Measurements from ENCODE around the gene IER5L.
A peak's percentile ranks its signal among the peaks of the same experiment; 100 is the strongest.
"Not testable (repeated sequence)": the region's sequence is repeated elsewhere in the genome, so short reads cannot be mapped to it uniquely, and the experiment has no call there.

The IER5L gene

GRCh38 chr9:129137292-129138143, 40.5 kb downstream of the IER5L start:
- Histone ChIP-seq H3K36me3 (ENCODE audit: control insufficient read depth, insufficient read depth, low read length) (peaks cover 58% of the 10 kb centered on the region), H3K27ac (ENCODE audit: low read depth, low read length) (no peak overlapping the region)

GRCh38 chr9:129136446-129137035, 41.5 kb downstream of the IER5L start:
- Histone ChIP-seq H3K9me3 (ENCODE audit: control insufficient read depth, insufficient read depth, low read length) (no peaks in the 10 kb centered on the region), H3K27ac (ENCODE audit: low read depth, low read length) (no peak overlapping the region), H3K36me3 (ENCODE audit: control insufficient read depth, insufficient read depth, low read length) (peaks cover 56% of the 10 kb centered on the region), H3K4me3 (ENCODE audit: low read depth, low read length) (no peak overlapping the region), H3K27me3 (ENCODE audit: control insufficient read depth, insufficient read depth, low read length) (no peaks in the 10 kb centered on the region), H3K9ac (ENCODE audit: low read depth, low read length) (no peak overlapping the region), H3K4me1 (ENCODE audit: control insufficient read depth, insufficient read depth, low read length) (peaks cover 21% of the 10 kb centered on the region)

More at GRCh38 chr9:129137292-129138143, 40.5 kb downstream of the IER5L start:
- Histone ChIP-seq H3K4me1 (ENCODE audit: control insufficient read depth, insufficient read depth, low read length) (peaks cover 29% of the 10 kb centered on the region), H3K9ac (ENCODE audit: low read depth, low read length) (no peak overlapping the region), H3K9me3 (ENCODE audit: control insufficient read depth, insufficient read depth, low read length) (no peaks in the 10 kb centered on the region), H3K4me3 (ENCODE audit: low read depth, low read length) (no peak overlapping the region), H3K27me3 (ENCODE audit: control insufficient read depth, insufficient read depth, low read length) (no peaks in the 10 kb centered on the region)

GRCh38 chr9:129135476-129135875, 42.6 kb downstream of the IER5L start:
- peaks cover 62% of the 10 kb centered on the region for H3K36me3 ChIP-seq (ENCODE audit: control insufficient read depth, insufficient read depth, low read length)
- H3K27ac ChIP-seq (ENCODE audit: low read depth, low read length) = no peak overlapping the region
- H3K9me3 ChIP-seq (ENCODE audit: control insufficient read depth, insufficient read depth, low read length) = no peaks in the 10 kb centered on the region
- H3K4me3 ChIP-seq (ENCODE audit: low read depth, low read length) = no peak overlapping the region
- no peak overlapping the region for H3K9ac ChIP-seq (ENCODE audit: low read depth, low read length)
- H3K27me3 ChIP-seq (ENCODE audit: control insufficient read depth, insufficient read depth, low read length) = no peaks in the 10 kb centered on the region
- peaks cover 11% of the 10 kb centered on the region for H3K4me1 ChIP-seq (ENCODE audit: control insufficient read depth, insufficient read depth, low read length)

- Histone ChIP-seq H3K4me1 (ENCODE audit: control insufficient read depth, insufficient read depth, low read length) (no peaks in the 10 kb centered on the region), H3K27me3 (ENCODE audit: control insufficient read depth, insufficient read depth, low read length) (no peaks in the 10 kb centered on the region), H3K27ac (ENCODE audit: low read depth, low read length) (no peak overlapping the region), H3K4me3 (ENCODE audit: low read depth, low read length) (no peak overlapping the region), H3K9me3 (ENCODE audit: control insufficient read depth, insufficient read depth, low read length) (no peaks in the 10 kb centered on the region), H3K9ac (ENCODE audit: low read depth, low read length) (no peak overlapping the region), H3K36me3 (ENCODE audit: control insufficient read depth, insufficient read depth, low read length) (peaks cover 75% of the 10 kb centered on the region)
Measured at GRCh38 chr9:129133082-129133481, 45.0 kb downstream of the IER5L start.

- H3K9me3 ChIP-seq (ENCODE audit: control insufficient read depth, insufficient read depth, low read length) = no peaks in the 10 kb centered on the region
- H3K4me1 ChIP-seq (ENCODE audit: control insufficient read depth, insufficient read depth, low read length) = peaks cover 13% of the 10 kb centered on the region
- H3K27me3 ChIP-seq (ENCODE audit: control insufficient read depth, insufficient read depth, low read length) = no peaks in the 10 kb centered on the region
- no peak overlapping the region for H3K9ac ChIP-seq (ENCODE audit: low read depth, low read length)
- no peak overlapping the region for H3K4me3 ChIP-seq (ENCODE audit: low read depth, low read length)
- H3K36me3 ChIP-seq (ENCODE audit: control insufficient read depth, insufficient read depth, low read length) = peaks cover 67% of the 10 kb centered on the region
- no peak overlapping the region for H3K27ac ChIP-seq (ENCODE audit: low read depth, low read length)
Measured at GRCh38 chr9:129131300-129132145, 46.5 kb downstream of the IER5L start.

GRCh38 chr9:129130791-129131190, 47.3 kb downstream of the IER5L start:
- Histone ChIP-seq H3K4me1 (ENCODE audit: control insufficient read depth, insufficient read depth, low read length) (peaks cover 16% of the 10 kb centered on the region), H3K9me3 (ENCODE audit: control insufficient read depth, insufficient read depth, low read length) (no peaks in the 10 kb centered on the region), H3K4me3 (ENCODE audit: low read depth, low read length) (no peak overlapping the region), H3K27me3 (ENCODE audit: control insufficient read depth, insufficient read depth, low read length) (no peaks in the 10 kb centered on the region), H3K9ac (ENCODE audit: low read depth, low read length) (no peak overlapping the region), H3K36me3 (ENCODE audit: control insufficient read depth, insufficient read depth, low read length) (peaks cover 62% of the 10 kb centered on the region), H3K27ac (ENCODE audit: low read depth, low read length) (no peak overlapping the region)

GRCh38 chr9:129130271-129130670, 47.8 kb downstream of the IER5L start:
- H3K9ac ChIP-seq (ENCODE audit: low read depth, low read length); H3K27ac ChIP-seq (ENCODE audit: low read depth, low read length); H3K4me3 ChIP-seq (ENCODE audit: low read depth, low read length); H3K27me3 ChIP-seq (ENCODE audit: control insufficient read depth, insufficient read depth, low read length); H3K9me3 ChIP-seq (ENCODE audit: control insufficient read depth, insufficient read depth, low read length): not testable (repeated sequence)
- peaks cover 20% of the 10 kb centered on the region for H3K4me1 ChIP-seq (ENCODE audit: control insufficient read depth, insufficient read depth, low read length)
- peaks cover 60% of the 10 kb centered on the region for H3K36me3 ChIP-seq (ENCODE audit: control insufficient read depth, insufficient read depth, low read length)

- no peaks in the 10 kb centered on the region for H3K9me3 ChIP-seq (ENCODE audit: control insufficient read depth, insufficient read depth, low read length)
- peaks cover 20% of the 10 kb centered on the region for H3K4me1 ChIP-seq (ENCODE audit: control insufficient read depth, insufficient read depth, low read length)
- H3K27me3 ChIP-seq (ENCODE audit: control insufficient read depth, insufficient read depth, low read length) = no peaks in the 10 kb centered on the region
- no peak overlapping the region for H3K4me3 ChIP-seq (ENCODE audit: low read depth, low read length)
- peaks cover 59% of the 10 kb centered on the region for H3K36me3 ChIP-seq (ENCODE audit: control insufficient read depth, insufficient read depth, low read length)
- no peak overlapping the region for H3K27ac ChIP-seq (ENCODE audit: low read depth, low read length)
- H3K9ac ChIP-seq (ENCODE audit: low read depth, low read length) = no peak overlapping the region
Measured at GRCh38 chr9:129128689-129129088, 49.4 kb downstream of the IER5L start.

GRCh38 chr9:129126749-129127618, 51.1 kb downstream of the IER5L start:
- Histone ChIP-seq H3K27me3 (ENCODE audit: control insufficient read depth, insufficient read depth, low read length) (no peaks in the 10 kb centered on the region), H3K4me3 (ENCODE audit: low read depth, low read length) (no peak overlapping the region), H3K4me1 (ENCODE audit: control insufficient read depth, insufficient read depth, low read length) (peaks cover 20% of the 10 kb centered on the region), H3K36me3 (ENCODE audit: control insufficient read depth, insufficient read depth, low read length) (peaks cover 55% of the 10 kb centered on the region), H3K27ac (ENCODE audit: low read depth, low read length) (peak overlapping the region; percentile 82), H3K9me3 (ENCODE audit: control insufficient read depth, insufficient read depth, low read length) (no peaks in the 10 kb centered on the region), H3K9ac (ENCODE audit: low read depth, low read length) (no peak overlapping the region; the same call in 1 of the 2 replicates)

Data from HUES48 (cell line).